Stomach (tissue), 9 donors: ENCODE results near the gene ABCC10. TPM values are rescaled to one million over a fixed set of nuclear protein-coding genes. Genes with fewer than 3 reads are reported as not detected.

ENCODE experiments used
- DNase-seq, 2 donors: peaks; one replicate each; pipeline versions ENCODE4 v3.0.0 to v3.0.0-alpha.2; 2013 to 2019
- H3K27ac ChIP-seq, 5 donors: fragments of 200-600 bp in 4 of 5; sonication (generic) in 4 of 5; one replicate each; pipeline ENCODE4 v1.5.1; 2013 to 2019; ENCODE audit warnings: mild to moderate bottlenecking in 1 of 5, moderate library complexity in 1 of 5
- H3K27me3 ChIP-seq, 3 donors: fragments of 200-600 bp; sonication (generic); one replicate each; pipeline ENCODE4 v1.5.1; 2017 to 2019; ENCODE audit warnings: mixed run types in 1 of 3
- H3K36me3 ChIP-seq, 4 donors: fragments of 200-600 bp; sonication (generic); 1 replicate in 3 of 4; 2 replicates in 1 of 4; pipeline ENCODE4 v1.5.1; 2016 to 2019
- H3K4me1 ChIP-seq, 4 donors: fragments of 200-600 bp; sonication (generic); one replicate each; pipeline ENCODE4 v1.5.1; 2016 to 2019
- H3K4me3 ChIP-seq, 4 donors: fragments of 200-600 bp; sonication (generic) in 3 of 4; one replicate each; pipeline ENCODE4 v1.5.1; 2016 to 2019; ENCODE audit warnings: mild to moderate bottlenecking in 1 of 4
- H3K9me3 ChIP-seq, 4 donors: fragments of 200-600 bp; sonication (generic); one replicate each; pipeline ENCODE4 v1.5.1; 2016 to 2019
- EP300 ChIP-seq: sonication (generic); formaldehyde crosslinking; IDR thresholded peaks from one replicate; pipeline ENCODE4 v1.6.1; 2017; ENCODE audit warnings: antibody characterized with exemption
- POLR2A ChIP-seq, 4 donors: fragments of 450-650 bp; IDR thresholded peaks; one replicate each; pipeline ENCODE4 v1.6.1; 2016; ENCODE audit warnings: antibody characterized with exemption in 4 of 4, control low read depth in 2 of 4, mild to moderate bottlenecking in 1 of 4, moderate library complexity in 1 of 4
- POLR2AphosphoS5 ChIP-seq, 3 donors: sonication (generic); formaldehyde crosslinking; IDR thresholded peaks; one replicate each; pipeline ENCODE4 v1.6.1; 2016; ENCODE audit warnings: antibody characterized with exemption in 3 of 3
- WGBS, 5 donors: extraction: QIAGEN DNeasy Blood & Tissue Kit in 3 of 5; methylation state at CpG; one replicate each; pipeline versions ENCODE4 v1.1.5 to v1.1.7; 2013 to 2018; 5-methylcytosine and 5-hydroxymethylcytosine counted together
- intact Hi-C: fragments of 100-400 bp; cut with DNase I; formaldehyde crosslinking; loops from one replicate; pipeline ENCODE4 v1.15.1; 2023; ENCODE audit warnings: low total_unique reads
- polyA plus RNA-seq, 3 donors: library from polyadenylated mRNA; stranded (reverse); fragments of 200-250 nt; gene quantifications; one replicate each; pipeline ENCODE4 v1.2.3, GENCODE V29; 2013
- total RNA-seq, 5 donors: library from RNA; depleted of rRNA; stranded (reverse); fragments of >200 nt; gene quantifications; one replicate each; pipeline versions ENCODE4 v1.1.0 to v1.2.3, GENCODE V29; 2014 to 2016
- TF ChIP-seq, protein P1 (sequence below), 7 experiments: fragments of 450-650 bp in 4 of 7; fragments of 200-600 bp in 3 of 7; sonication (generic) in 3 of 7; IDR thresholded peaks; one replicate each; pipeline ENCODE4 v1.5.1; 2016 to 2019; ENCODE audit warnings: antibody characterized with exemption in 7 of 7, control low read depth in 2 of 7, mild to moderate bottlenecking in 1 of 7
- donor health status: healthy with polysubstance abuse.
- donor health status: Bipolar disorder and iron deficiency.
- donor health status: healthy.

The ABCC10 gene
- total and polyA plus RNA-seq, 8 donors = 7.9 to 67.4 (median 29.6) TPM

DNA sequence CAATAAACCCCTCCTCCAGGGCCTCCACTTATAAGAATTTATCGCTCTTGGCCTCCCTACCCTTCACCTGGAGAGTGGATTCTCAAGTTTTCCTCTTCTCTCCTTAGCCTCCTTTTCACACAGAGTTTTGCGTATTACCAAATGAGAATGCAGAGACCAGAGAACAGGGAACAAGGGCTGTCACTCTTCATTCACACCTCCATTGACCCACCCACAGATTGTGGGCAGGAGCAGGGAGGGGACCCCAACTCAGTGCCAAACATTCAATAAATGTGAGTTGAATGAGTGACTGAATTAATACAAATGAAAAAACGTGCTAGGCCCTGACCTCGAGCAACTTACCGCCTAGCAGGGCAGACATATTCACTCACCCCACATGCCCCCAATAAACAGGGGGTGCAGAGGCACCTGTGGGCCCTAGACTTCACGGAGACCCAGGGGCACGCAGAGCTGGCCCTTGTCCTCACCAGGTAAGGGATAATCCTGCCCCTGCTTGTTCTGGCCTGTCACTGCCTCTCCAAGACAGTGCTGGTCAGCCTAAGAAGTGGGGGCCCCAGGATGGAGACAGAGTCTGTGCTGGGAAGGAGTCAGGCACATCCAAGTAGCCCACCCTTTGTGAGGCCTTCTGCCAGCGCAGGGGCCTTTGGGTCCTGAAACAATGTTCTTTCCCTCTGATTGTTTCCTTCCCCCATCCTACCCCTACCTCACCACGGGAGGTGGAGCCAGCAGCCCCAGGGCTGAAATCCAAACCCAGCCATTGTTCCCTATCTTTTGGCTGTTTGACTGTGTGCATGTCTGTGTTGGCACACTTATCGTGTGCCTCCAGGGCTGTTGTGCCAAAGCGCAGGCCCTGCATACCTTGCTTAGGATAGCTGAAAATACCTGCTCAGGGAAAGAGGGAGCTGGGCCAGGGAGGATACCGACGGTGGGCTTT is 41.7 kb downstream of the ABCC10 start:
- no peaks in the 10 kb centered on the region for H3K9me3 ChIP-seq
- H3K27me3 ChIP-seq = peaks cover 0 to 29% (median 0%) of the 10 kb centered on the region in 3 donors
- no peak overlapping the region for H3K4me3 ChIP-seq
- peak overlapping the region; percentile 27 to 41 (median 37) for H3K27ac ChIP-seq
- intact Hi-C loops = no loop called here
- peaks cover 5 to 27% (median 17%) of the 10 kb centered on the region in 4 donors for H3K4me1 ChIP-seq
- WGBS, 5 donors = 39 to 65% (median 48%) methylated on average over 13 of the region's 13 CpGs
- peak; percentile 34 to 80 for DNase-seq
- no peaks in the 10 kb centered on the region for H3K36me3 ChIP-seq
- TF ChIP-seq POLR2A (IDR thresholded peaks at IDR 0.05) = no peak
- peak in 2 of 3 donors; percentile 15 to 52 for TF ChIP-seq POLR2AphosphoS5 (IDR thresholded peaks at IDR 0.05)
- no peak for TF ChIP-seq EP300
- TF ChIP-seq, protein P1, sequence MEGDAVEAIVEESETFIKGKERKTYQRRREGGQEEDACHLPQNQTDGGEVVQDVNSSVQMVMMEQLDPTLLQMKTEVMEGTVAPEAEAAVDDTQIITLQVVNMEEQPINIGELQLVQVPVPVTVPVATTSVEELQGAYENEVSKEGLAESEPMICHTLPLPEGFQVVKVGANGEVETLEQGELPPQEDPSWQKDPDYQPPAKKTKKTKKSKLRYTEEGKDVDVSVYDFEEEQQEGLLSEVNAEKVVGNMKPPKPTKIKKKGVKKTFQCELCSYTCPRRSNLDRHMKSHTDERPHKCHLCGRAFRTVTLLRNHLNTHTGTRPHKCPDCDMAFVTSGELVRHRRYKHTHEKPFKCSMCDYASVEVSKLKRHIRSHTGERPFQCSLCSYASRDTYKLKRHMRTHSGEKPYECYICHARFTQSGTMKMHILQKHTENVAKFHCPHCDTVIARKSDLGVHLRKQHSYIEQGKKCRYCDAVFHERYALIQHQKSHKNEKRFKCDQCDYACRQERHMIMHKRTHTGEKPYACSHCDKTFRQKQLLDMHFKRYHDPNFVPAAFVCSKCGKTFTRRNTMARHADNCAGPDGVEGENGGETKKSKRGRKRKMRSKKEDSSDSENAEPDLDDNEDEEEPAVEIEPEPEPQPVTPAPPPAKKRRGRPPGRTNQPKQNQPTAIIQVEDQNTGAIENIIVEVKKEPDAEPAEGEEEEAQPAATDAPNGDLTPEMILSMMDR (IDR thresholded peaks at IDR 0.05) = no peak

DNA sequence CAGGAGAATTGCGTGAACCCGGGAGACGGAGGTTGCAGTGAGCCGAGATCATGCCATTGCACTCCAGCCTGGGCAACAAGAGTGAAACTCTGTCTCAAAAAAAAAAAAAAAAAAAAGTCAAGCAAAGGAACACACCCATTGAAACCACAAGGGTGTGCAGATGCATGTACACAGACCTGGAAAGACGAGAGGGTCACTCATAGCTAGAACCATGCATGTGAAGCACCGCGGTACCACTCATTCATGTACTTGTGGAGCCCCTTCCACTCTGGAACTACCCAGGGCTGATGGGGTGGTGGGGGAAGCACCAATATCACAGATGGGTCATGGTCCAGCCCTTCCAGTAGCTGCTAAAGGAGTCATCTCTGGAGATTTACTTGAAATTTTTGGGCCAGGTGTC is 42.6 kb downstream of the ABCC10 start:
- H3K36me3 ChIP-seq = no peaks in the 10 kb centered on the region

DNA sequence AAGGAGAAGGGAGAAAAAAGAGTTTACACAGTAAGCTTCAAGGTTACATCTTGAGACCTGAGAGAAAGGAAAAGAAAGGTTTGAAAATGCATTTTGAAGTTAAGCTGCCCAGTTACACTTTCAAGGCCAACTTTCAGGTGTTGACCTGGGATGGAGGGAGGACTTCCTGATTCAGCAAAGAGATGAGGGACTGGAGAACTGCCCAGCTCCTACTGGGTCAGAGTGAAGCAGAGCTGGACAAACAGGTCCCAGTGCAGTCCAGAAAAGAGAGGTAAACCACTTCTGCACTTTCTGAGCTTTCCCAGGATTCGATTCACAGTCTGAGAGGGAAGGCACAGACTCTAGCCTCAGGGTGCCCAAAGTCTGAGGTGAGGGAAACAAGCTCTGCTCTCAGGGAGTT is 44.1 kb downstream of the ABCC10 start:
- DNase-seq = peak; percentile 35 to 80
- intact Hi-C loops = no loop called here
- 19 to 50% (median 36%) methylated on average over 1 of the region's 1 CpG for WGBS, 5 donors

More for the DNA sequence above, 42.6 kb downstream of the ABCC10 start:
- intact Hi-C loops = no loop called here
- H3K9me3 ChIP-seq = no peaks in the 10 kb centered on the region
- 60 to 77% (median 72%) methylated on average over 7 of the region's 7 CpGs for WGBS, 5 donors
- H3K27ac ChIP-seq = no peak overlapping the region
- no peak for TF ChIP-seq POLR2AphosphoS5 (IDR thresholded peaks at IDR 0.05)
- TF ChIP-seq, protein P1 (IDR thresholded peaks at IDR 0.05) = no peak
- TF ChIP-seq EP300 = no peak
- TF ChIP-seq POLR2A (IDR thresholded peaks at IDR 0.05) = no peak
- DNase-seq = no peak
- peaks cover 0 to 26% (median 0%) of the 10 kb centered on the region in 3 donors for H3K27me3 ChIP-seq
- peaks cover 5 to 27% (median 17%) of the 10 kb centered on the region in 4 donors for H3K4me1 ChIP-seq
- no peak overlapping the region for H3K4me3 ChIP-seq

DNA sequence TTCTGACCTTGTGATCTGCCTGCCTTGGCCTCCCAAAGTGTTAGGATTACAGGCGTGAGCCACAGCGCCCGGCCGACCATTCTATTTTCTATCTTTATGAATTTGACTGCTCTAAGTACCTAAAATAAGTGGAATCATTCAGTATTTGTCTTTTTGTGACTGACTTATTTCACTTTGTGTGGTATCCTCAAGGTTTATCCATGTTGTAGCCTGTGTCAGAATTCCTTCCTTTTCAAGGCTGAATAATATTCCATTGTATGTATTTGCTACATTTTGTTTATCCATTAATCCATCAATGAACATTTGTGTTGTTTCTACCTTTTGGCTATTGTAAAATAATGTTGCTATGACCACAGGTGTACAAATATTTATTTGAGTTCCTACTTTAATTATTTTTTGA is 45.2 kb downstream of the ABCC10 start:
- Histone ChIP-seq H3K27me3 (peaks cover 0 to 17% (median 0%) of the 10 kb centered on the region in 3 donors), H3K4me1 (peaks cover 5 to 33% (median 25%) of the 10 kb centered on the region in 4 donors), H3K9me3 (no peaks in the 10 kb centered on the region), H3K36me3 (no peaks in the 10 kb centered on the region), H3K27ac (no peak overlapping the region), H3K4me3 (no peak overlapping the region)
- DNase-seq = no peak
- intact Hi-C loops = no loop called here
- TF ChIP-seq, protein P1 (IDR thresholded peaks at IDR 0.05) = no peak
- TF ChIP-seq POLR2A (IDR thresholded peaks at IDR 0.05) = no peak
- no peak for TF ChIP-seq POLR2AphosphoS5 (IDR thresholded peaks at IDR 0.05)
- TF ChIP-seq EP300 = no peak
- 91 to 99% (median 98%) methylated on average over 4 of the region's 4 CpGs for WGBS, 5 donors

More for the DNA sequence above, 44.1 kb downstream of the ABCC10 start:
- Histone ChIP-seq H3K4me3 (no peak overlapping the region), H3K36me3 (no peaks in the 10 kb centered on the region), H3K9me3 (no peaks in the 10 kb centered on the region), H3K27me3 (peaks cover 0 to 17% (median 0%) of the 10 kb centered on the region in 3 donors), H3K27ac (peak overlapping the region in 2 of 5 donors; percentile 19 to 38), H3K4me1 (peaks cover 5 to 27% (median 17%) of the 10 kb centered on the region in 4 donors)
- no peak for TF ChIP-seq POLR2A (IDR thresholded peaks at IDR 0.05)
- peak in 1 of 3 donors; percentile 8 for TF ChIP-seq POLR2AphosphoS5 (IDR thresholded peaks at IDR 0.05)
- no peak for TF ChIP-seq EP300
- TF ChIP-seq, protein P1 (IDR thresholded peaks at IDR 0.05) = no peak
